Esophagus (tissue), 2 donors: ENCODE measurements around the gene KCNK1. TPM values are rescaled to one million over a fixed set of nuclear protein-coding genes. Genes with fewer than 3 reads are reported as not detected.
A peak's percentile ranks its signal among the peaks of the same experiment; 100 is the strongest.

Experiments used
- H3K27ac ChIP-seq, 2 donors: one replicate each; pipeline ENCODE4 v1.5.1; 2013; ENCODE audit warnings: low read depth in 2 of 2, mild to moderate bottlenecking in 2 of 2, inconsistent platforms in 1 of 2, low read length in 1 of 2, moderate library complexity in 1 of 2
- H3K27me3 ChIP-seq, 2 donors: one replicate each; pipeline ENCODE4 v1.6.1; 2013; ENCODE audit warnings: low read length in 2 of 2, control low read depth in 1 of 2, mild to moderate bottlenecking in 1 of 2; ENCODE audit not compliant: insufficient read depth in 2 of 2, control insufficient read depth in 1 of 2
- H3K36me3 ChIP-seq, 2 donors: one replicate each; pipeline ENCODE4 v1.6.1; 2013; ENCODE audit warnings: low read length in 1 of 2; ENCODE audit not compliant: control insufficient read depth in 2 of 2, insufficient read depth in 2 of 2
- H3K4me1 ChIP-seq, 2 donors: one replicate each; pipeline ENCODE4 v1.6.1; 2013; ENCODE audit warnings: low read length in 1 of 2; ENCODE audit not compliant: control insufficient read depth in 2 of 2, insufficient read depth in 2 of 2
- H3K4me3 ChIP-seq, 2 donors: one replicate each; pipeline ENCODE4 v1.5.1; 2013; ENCODE audit warnings: low read length in 2 of 2, mild to moderate bottlenecking in 2 of 2, low read depth in 1 of 2, moderate library complexity in 1 of 2
- H3K9me3 ChIP-seq, 2 donors: one replicate each; pipeline ENCODE4 v1.6.1; 2013; ENCODE audit warnings: mild to moderate bottlenecking in 2 of 2, low read depth in 1 of 2, low read length in 1 of 2, moderate library complexity in 1 of 2; ENCODE audit not compliant: control insufficient read depth in 2 of 2, insufficient read depth in 1 of 2
- WGBS, 2 donors: extraction: QIAGEN DNeasy Blood & Tissue Kit; methylation state at CpG; one replicate each; pipeline ENCODE4 v1.1.7; 2013; 5-methylcytosine and 5-hydroxymethylcytosine counted together
- polyA plus RNA-seq, 2 donors: library from polyadenylated mRNA; stranded (reverse); fragments of 200-250 nt; gene quantifications; one replicate each; pipeline ENCODE4 v1.2.3, GENCODE V29; 2013
- donor health status: healthy with polysubstance abuse.
- donor health status: Bipolar disorder and iron deficiency.

Gene KCNK1
- polyA plus RNA-seq, 2 donors, result 23.2 to 26.3 TPM

DNA sequence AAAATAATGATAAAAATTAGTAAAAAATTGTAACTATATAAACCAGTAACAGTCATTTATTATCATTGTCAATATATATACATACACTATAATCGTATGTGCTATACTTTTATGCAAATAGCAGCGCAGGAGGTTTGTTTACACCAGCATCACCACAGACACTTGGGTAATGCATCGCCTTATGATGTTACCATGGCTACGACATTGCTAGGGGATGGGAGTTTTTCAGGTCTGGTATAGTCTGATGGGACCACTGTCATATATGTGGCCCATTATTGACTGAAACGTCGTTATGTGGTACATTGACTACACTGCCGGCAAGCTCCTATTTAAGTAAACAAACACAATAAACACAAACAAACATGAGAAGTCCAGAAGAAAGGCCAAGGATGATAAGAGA, 45.6 kb downstream of the KCNK1 start:
- Histone ChIP-seq H3K9me3 (no peaks in the 10 kb centered on the region), H3K27ac (no peak overlapping the region), H3K27me3 (no peaks in the 10 kb centered on the region), H3K36me3 (no peaks in the 10 kb centered on the region), H3K4me1 (peaks cover 0 to 3% of the 10 kb centered on the region in 2 donors), H3K4me3 (no peak overlapping the region)
- 91 to 92% methylated on average over 7 of the region's 7 CpGs for WGBS, 2 donors

DNA sequence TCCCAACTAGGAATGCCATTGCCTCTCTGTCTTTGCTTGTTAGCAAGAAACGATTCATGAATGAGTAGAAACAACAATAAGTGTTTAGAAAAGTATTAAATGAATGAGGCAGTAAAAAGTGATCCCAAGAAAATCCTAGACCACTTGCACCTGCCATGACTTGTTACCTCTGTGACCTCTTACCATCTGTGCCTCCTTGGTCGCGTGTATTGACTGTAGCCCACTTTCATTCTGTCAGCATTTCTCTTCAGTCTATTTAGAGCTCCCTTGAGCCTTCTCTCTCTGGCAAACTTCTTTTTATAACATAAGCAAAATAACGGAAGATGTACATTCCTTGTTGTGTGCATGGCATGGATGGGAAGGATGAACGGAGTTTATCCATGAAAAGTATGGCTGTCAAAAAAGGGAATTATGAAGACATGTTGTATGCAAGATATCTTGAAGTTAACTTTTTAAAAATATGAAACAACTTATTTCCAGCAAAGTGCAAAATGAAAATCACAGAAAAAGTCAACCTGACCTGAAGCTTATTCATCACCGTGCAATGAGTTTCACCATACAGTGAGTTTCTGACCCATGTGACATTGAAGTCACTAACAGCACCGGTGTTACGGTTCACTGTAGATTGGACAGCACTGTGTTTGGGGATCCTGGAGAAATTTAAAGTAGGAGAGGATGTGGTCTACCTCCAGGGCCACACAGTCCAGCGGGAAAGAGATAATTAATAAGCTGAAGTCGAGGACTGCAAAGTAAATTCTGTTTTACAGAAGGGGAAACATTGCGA, 47.7 kb downstream of the KCNK1 start:
- no peak overlapping the region for H3K27ac ChIP-seq
- WGBS, 2 donors, result 92 to 94% methylated on average over 11 of the region's 11 CpGs
- no peaks in the 10 kb centered on the region for H3K36me3 ChIP-seq
- no peaks in the 10 kb centered on the region for H3K4me1 ChIP-seq
- H3K4me3 ChIP-seq, result no peak overlapping the region
- H3K9me3 ChIP-seq, result no peaks in the 10 kb centered on the region
- H3K27me3 ChIP-seq, result no peaks in the 10 kb centered on the region

GRCh38 chr1:233662575-233663304, 48.8 kb downstream of the KCNK1 start:
- H3K4me1 ChIP-seq, result no peaks in the 10 kb centered on the region
- no peaks in the 10 kb centered on the region for H3K27me3 ChIP-seq
- WGBS, 2 donors, result 92 to 95% methylated on average over 8 of the region's 8 CpGs
- H3K27ac ChIP-seq, result no peak overlapping the region
- H3K4me3 ChIP-seq, result no peak overlapping the region
- no peaks in the 10 kb centered on the region for H3K36me3 ChIP-seq
- H3K9me3 ChIP-seq, result no peaks in the 10 kb centered on the region

DNA sequence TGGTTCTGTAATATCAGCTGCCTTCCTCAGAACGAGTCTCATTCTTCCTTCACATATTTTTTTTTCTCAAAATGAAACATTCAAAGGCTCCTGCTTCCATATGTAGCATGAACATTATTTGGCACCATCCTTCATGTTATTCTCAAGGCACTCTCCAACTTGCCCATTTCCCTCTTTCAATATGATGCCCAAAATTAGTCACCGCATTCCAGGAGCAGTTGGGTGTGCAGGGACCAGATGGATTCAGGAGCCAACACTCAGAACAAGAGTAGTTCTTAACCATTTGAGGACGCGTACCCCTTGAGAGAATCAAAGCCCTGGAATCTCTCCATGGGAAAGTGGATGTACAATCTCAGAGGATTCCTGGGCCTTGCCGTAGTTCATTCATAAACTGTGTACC, 50.3 kb downstream of the KCNK1 start:
- H3K4me3 ChIP-seq, result no peak overlapping the region
- 73 to 81% methylated on average over 5 of the region's 5 CpGs for WGBS, 2 donors
- no peaks in the 10 kb centered on the region for H3K4me1 ChIP-seq
- no peak overlapping the region for H3K27ac ChIP-seq
- no peaks in the 10 kb centered on the region for H3K9me3 ChIP-seq
- no peaks in the 10 kb centered on the region for H3K36me3 ChIP-seq
- no peaks in the 10 kb centered on the region for H3K27me3 ChIP-seq

DNA sequence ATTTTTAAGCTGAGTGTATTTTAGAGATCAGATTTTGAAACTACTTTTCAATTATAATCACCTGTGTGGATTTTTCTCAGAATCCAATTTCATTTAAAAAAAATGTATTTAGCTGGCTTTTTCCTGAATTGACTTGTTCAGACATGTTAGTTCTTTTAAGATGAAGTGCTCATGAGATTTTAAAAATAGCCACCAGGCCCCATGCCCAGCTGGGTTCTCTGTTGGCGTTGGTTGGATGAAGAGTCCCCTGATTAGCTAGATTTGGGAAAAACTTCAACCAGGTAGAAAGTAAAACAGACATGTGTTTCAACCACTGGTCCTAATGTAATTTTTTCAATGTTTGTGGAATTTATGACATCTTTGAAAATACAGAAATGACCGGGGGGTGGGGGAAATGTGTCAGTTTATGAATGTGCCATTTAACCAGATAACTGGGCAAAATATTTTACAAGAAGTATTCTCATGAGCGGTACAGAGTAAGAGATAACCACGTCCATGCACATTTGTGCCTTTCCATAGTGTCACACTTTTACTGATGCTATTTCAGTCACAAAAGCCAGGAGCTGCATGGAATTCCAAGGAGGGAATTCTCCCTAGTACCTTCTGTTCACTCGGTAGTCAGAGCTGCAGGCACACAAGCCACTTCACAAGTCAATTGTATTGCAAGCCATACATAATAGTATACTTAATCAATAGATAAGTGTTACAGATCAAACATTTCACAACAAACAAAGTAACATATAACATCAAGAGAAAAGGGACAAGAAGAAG, 51.1 kb downstream of the KCNK1 start:
- Histone ChIP-seq H3K36me3 (no peaks in the 10 kb centered on the region), H3K4me1 (no peaks in the 10 kb centered on the region), H3K27me3 (no peaks in the 10 kb centered on the region), H3K9me3 (no peaks in the 10 kb centered on the region), H3K4me3 (no peak overlapping the region), H3K27ac (no peak overlapping the region)
- WGBS, 2 donors, result 84 to 85% methylated on average over 5 of the region's 5 CpGs

DNA sequence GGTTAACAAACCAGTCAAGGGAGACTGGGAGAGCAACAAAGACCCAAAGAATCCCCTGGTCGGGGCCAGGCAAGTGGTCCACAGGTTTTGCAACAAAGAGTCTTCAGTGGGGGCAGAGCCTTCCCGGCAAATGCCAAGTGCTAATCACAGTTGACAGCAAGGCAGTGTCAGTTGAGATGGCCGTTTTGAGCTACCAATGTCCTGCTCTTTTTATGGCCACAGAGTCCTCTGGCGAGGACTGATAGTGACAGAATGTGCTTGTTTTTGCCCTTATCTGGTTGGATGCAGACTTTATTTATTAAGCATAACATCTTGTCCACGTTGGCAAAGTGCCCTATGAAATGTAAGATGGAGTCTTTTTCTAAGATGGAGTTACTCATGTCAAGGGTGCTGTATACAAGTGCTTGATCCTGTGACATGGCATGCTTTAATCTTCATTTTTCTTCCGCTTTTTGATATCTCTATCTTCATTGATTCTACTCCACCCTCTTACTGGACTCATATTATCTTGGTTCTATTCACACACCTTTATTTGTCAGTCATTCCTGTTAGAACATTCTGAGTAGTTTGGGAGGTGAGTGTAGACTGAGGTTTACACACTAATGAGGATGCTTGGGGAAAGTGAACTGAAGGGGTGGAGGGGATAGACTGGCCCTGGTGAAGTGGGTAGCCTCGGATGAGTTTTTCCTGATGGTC, 51.8 kb downstream of the KCNK1 start:
- Histone ChIP-seq H3K9me3 (no peaks in the 10 kb centered on the region), H3K4me1 (no peaks in the 10 kb centered on the region), H3K27ac (no peak overlapping the region), H3K4me3 (no peak overlapping the region), H3K27me3 (no peaks in the 10 kb centered on the region), H3K36me3 (no peaks in the 10 kb centered on the region)
- WGBS, 2 donors, result 77 to 81% methylated on average over 7 of the region's 7 CpGs

- H3K9me3 ChIP-seq, result no peaks in the 10 kb centered on the region
- no peaks in the 10 kb centered on the region for H3K27me3 ChIP-seq
- no peak overlapping the region for H3K4me3 ChIP-seq
- H3K4me1 ChIP-seq, result no peaks in the 10 kb centered on the region
- 80 to 84% methylated on average over 3 of the region's 3 CpGs for WGBS, 2 donors
- peaks cover 0 to 2% of the 10 kb centered on the region in 2 donors for H3K36me3 ChIP-seq
- no peak overlapping the region for H3K27ac ChIP-seq
Observed at GRCh38 chr1:233667741-233668140, 53.8 kb downstream of the KCNK1 start.

GRCh38 chr1:233668146-233668724, 54.3 kb downstream of the KCNK1 start:
- peak overlapping the region; percentile 37 to 42 for H3K27ac ChIP-seq
- WGBS, 2 donors, result 52 to 55% methylated on average over 8 of the region's 8 CpGs

More at GRCh38 chr1:233668146-233668724, 54.3 kb downstream of the KCNK1 start:
- H3K4me1 ChIP-seq, result no peaks in the 10 kb centered on the region
- H3K27me3 ChIP-seq, result no peaks in the 10 kb centered on the region
- no peak overlapping the region for H3K4me3 ChIP-seq
- no peaks in the 10 kb centered on the region for H3K9me3 ChIP-seq
- peaks cover 0 to 2% of the 10 kb centered on the region in 2 donors for H3K36me3 ChIP-seq
